Bone marrow (tissue), 2 donors: ENCODE results near the gene TNRC18.
"Not testable (repeated sequence)": the region's sequence is repeated elsewhere in the genome, so short reads cannot be mapped to it uniquely, and the experiment has no call there.

Source experiments
- DNase-seq, 2 donors: peaks; one replicate each; lab custom pipeline; 2025; lab: John Stamatoyannopoulos, UW

Gene TNRC18

GRCh38 chr7:5273831-5274405, 149.7 kb downstream of the TNRC18 start:
- DNase-seq, result not testable (repeated sequence)

- no peak for DNase-seq
Observed at GRCh38 chr7:5270788-5271187, 152.8 kb downstream of the TNRC18 start.

- not testable (repeated sequence) for DNase-seq
Observed at GRCh38 chr7:5269992-5270657, 153.5 kb downstream of the TNRC18 start.

GRCh38 chr7:5267829-5268228, 155.8 kb downstream of the TNRC18 start:
- DNase-seq, result not testable (repeated sequence)

- no peak for DNase-seq
Observed at GRCh38 chr7:5266191-5267028, 157.2 kb downstream of the TNRC18 start.

- DNase-seq, result no peak
Observed at GRCh38 chr7:5265320-5266190, 158.1 kb downstream of the TNRC18 start.

GRCh38 chr7:5263066-5263465, 160.6 kb downstream of the TNRC18 start:
- DNase-seq, result not testable (repeated sequence)

GRCh38 chr7:5260530-5261068, 163.0 kb downstream of the TNRC18 start:
- not testable (repeated sequence) for DNase-seq
